ENCODE results near the gene DDB1.

- TF ChIP-seq, protein P1, sequence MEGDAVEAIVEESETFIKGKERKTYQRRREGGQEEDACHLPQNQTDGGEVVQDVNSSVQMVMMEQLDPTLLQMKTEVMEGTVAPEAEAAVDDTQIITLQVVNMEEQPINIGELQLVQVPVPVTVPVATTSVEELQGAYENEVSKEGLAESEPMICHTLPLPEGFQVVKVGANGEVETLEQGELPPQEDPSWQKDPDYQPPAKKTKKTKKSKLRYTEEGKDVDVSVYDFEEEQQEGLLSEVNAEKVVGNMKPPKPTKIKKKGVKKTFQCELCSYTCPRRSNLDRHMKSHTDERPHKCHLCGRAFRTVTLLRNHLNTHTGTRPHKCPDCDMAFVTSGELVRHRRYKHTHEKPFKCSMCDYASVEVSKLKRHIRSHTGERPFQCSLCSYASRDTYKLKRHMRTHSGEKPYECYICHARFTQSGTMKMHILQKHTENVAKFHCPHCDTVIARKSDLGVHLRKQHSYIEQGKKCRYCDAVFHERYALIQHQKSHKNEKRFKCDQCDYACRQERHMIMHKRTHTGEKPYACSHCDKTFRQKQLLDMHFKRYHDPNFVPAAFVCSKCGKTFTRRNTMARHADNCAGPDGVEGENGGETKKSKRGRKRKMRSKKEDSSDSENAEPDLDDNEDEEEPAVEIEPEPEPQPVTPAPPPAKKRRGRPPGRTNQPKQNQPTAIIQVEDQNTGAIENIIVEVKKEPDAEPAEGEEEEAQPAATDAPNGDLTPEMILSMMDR (conservative IDR thresholded peaks at IDR 0.05; ENCODE audit: low read depth, low read length), result peak; percentile 48
- TF ChIP-seq EZH2 (IDR thresholded peaks at IDR 0.05; ENCODE audit: low read length, unreplicated experiment) (no peak), EZH2phosphoT487 (IDR thresholded peaks at IDR 0.05; ENCODE audit: borderline replicate concordance, low read length) (no peak)
These were observed 37.9 kb downstream of the DDB1 start, which contains the start of gene VWCE for GRCh38 chr11:61294717-61295595.
